PC-3 (cell line): Measurements from ENCODE around the gene THADA.

Experiments
- EZH2phosphoT487 ChIP-seq: fragments of 300-600 bp; sonication (generic); IDR thresholded peaks from 2 replicates; pipeline ENCODE4 v1.6.1; 2018; ENCODE audit warnings: mild to moderate bottlenecking, antibody characterized with exemption, low read length, borderline replicate concordance
- TF ChIP-seq, protein P1 (sequence below): fragments of 300-600 bp; sonication (generic); conservative IDR thresholded peaks from 2 replicates; pipeline ENCODE4 v1.5.1; 2017; ENCODE audit warnings: antibody characterized with exemption, low read depth, mild to moderate bottlenecking, low read length

DNA sequence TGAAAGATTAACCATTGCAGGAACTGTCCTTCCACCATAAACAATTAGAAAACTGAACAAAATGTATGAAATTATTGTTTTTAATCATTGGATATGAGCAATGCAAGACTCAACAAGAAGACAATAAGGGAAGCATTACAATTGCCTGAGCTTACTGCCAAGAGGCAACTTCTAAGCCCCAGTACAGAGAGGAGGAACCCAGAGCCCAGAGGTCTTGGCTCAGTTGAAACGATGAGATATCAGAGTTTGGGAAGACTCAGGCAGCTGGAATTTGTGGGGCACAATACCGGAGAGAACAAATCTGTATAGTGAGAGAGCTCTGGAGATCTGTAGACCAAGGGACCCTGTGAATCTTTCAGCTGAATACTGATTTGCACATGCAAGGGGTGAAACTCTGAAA is 288.8 kb downstream of the THADA start:
- TF ChIP-seq, protein P1, sequence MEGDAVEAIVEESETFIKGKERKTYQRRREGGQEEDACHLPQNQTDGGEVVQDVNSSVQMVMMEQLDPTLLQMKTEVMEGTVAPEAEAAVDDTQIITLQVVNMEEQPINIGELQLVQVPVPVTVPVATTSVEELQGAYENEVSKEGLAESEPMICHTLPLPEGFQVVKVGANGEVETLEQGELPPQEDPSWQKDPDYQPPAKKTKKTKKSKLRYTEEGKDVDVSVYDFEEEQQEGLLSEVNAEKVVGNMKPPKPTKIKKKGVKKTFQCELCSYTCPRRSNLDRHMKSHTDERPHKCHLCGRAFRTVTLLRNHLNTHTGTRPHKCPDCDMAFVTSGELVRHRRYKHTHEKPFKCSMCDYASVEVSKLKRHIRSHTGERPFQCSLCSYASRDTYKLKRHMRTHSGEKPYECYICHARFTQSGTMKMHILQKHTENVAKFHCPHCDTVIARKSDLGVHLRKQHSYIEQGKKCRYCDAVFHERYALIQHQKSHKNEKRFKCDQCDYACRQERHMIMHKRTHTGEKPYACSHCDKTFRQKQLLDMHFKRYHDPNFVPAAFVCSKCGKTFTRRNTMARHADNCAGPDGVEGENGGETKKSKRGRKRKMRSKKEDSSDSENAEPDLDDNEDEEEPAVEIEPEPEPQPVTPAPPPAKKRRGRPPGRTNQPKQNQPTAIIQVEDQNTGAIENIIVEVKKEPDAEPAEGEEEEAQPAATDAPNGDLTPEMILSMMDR: no peak
- TF ChIP-seq EZH2phosphoT487: no peak
